ENCODE measurements around the gene PPM1H.
"Not testable (repeated sequence)": the region's sequence is repeated elsewhere in the genome, so short reads cannot be mapped to it uniquely, and the experiment has no call there.

Gene PPM1H

GRCh38 chr12:62947364-62947763 is 12.4 kb upstream of the PPM1H start:
- no peak for DNase-seq (ENCODE audit: low spot score)

- DNase-seq (ENCODE audit: low spot score) = no peak
These were observed 8.9 kb upstream of the PPM1H start for GRCh38 chr12:62943779-62944395.

DNA sequence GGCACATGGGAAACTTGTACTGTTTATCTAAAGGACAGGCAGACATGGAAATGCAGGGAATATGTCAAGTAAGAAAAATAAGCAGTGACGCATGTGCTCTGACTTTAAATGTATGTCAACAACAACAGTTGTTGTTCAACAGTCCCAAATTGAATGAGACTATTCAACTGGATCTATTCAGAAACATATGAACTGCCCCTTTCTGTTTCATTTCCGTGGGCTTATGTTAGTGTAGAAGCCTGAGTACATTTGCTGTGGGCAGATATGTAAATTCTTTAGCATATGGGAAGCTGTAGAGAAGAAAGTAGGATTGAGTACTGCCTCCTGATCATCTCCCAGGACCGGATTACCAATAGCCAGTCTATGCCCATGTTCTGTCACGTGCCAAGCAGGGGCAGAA is 7.4 kb upstream of the PPM1H start:
- DNase-seq (ENCODE audit: low spot score) = not testable (repeated sequence)

DNA sequence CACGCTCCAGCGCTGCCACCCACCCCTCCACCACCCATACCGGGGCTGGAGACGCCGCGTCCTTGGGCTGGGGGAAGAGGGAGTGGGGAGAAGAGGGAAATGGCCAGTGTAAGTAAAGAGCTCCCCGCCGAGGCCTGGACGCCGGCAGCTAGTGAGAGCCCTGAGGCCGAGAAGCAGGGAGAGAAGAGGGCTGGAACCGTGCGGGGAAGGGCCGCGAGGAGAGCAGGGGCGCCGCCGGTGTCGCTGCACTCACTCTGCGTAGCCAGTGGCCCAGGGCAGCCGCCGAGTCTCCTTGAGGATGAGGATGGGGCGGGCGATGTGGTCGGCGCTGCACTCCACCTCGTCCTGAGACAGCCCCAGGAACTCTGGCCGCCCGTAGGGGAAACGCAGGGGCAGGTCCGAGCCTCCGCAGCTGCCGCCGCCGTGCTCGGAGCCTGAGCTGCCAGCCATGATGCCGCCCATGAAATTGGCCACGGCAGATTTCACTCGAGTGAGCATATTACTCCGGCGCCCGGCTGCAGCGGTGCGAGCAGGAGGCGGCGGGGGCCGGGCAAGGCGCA is 631 bp downstream of the PPM1H start:
- DNase-seq (ENCODE audit: low spot score) = peak; percentile 66

DNA sequence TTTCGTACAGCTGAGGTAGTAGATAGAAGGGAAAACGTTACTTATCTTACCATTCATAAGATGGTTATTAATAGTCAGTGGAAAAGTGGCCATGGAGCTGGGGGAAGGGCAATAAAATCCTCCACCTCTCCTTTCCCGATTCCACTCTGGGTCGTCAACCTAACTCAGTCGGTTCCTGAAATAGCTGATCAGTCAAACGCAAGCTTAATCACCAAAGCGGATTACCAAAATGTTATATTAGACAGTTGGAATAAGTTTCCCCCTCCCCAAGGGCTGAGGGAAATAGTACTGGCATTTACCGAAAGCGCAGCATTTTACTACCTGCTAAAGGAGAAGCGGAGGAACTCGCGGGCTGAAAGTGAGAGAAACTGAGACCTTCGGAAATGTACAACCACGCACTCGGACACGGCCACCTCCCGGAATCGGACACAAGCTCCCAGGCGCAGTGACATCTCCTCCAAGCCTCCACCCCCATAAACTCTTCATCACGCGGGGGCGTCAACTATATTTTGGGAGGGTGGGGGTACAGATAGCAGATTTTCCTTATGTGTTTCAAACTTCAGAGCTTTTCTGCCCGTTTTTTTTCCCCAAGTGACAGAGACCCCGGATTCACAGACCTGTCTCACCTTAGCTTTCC is 1.2 kb downstream of the PPM1H start:
- DNase-seq (ENCODE audit: low spot score) = no peak

DNA sequence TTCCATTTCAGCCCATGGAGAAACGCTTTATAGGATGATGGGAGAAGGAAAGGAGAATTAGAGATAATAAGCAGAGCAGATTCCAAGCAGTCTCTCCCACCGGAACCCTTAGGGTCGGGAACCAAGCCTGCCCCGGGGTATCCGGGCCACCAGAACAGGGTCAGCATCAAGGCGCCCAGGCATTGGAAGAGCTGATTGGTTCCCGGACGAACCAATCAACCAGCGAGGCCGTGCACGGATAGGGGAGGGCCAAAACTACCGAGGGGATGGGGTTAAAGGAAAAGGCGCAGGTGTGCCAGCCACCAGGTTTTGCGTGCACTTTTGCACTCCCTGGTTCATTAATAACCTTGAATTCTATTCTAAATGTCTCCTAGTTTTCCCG is 1.7 kb downstream of the PPM1H start:
- DNase-seq (ENCODE audit: low spot score) = peak; percentile 83

- DNase-seq (ENCODE audit: low spot score) = no peak
These were observed 3.5 kb downstream of the PPM1H start for GRCh38 chr12:62931477-62931876.

DNA sequence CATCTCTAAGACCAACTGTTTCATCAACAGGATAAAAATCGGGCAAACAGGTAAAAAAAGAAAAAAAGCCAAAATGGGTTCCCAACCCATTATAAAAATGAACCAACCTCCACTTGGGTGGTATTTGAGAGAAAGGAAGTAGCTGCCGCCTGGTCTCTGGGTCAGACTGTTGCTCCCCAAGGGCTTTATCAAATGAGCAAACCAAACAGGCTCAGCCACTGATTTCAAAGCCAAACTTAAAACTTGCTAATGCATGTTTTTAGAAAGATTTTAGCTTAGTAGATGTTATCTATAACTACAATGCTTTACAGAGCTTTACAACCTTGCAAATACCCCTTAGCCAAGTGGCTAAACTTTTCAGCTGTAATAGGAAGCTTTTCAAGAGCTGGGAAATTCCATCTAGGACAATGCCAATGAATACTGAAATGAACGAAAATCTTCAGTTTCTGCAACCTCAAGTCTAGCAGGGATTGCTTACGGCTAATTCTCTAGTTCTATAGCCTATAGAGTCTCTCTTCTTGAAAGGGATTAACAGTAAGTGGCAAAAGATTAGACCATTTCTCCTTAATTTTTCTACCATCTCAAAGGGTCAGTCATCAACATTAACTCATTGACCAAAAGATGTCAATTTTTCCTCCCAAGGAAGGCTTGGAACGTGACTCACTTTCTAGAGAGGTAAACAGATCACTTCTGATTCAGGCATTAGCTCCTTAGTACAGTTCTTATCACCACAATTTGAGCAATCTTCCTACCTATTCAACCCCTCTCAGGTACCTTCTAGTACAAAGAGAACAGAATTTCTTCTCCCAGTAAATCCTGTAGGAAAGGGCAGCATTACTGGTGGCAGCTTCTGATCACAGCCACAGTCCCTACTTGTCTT is 4.2 kb downstream of the PPM1H start:
- no peak for DNase-seq (ENCODE audit: low spot score)

- no peak for DNase-seq (ENCODE audit: low spot score)
These were observed 6.3 kb downstream of the PPM1H start for GRCh38 chr12:62928632-62929031.

DNA sequence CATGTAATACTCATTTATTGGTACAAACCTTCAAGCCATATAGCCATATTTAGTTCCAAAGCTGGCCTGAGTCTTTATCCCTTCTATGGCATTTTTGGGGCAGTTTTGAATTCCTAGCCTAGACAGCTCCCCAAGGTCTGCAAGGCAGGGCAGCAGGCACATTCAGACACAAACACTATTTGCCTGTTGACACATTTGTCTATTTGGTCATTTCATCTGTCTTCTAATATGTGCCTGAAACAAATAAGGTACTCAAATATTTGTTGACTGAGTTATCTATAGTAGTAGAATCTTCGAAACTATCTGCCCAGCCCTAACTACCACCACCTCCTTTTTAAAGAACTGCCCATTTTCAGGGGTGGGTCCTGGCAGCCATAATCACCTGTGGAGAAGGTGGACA is 9.3 kb downstream of the PPM1H start:
- no peak for DNase-seq (ENCODE audit: low spot score)

GRCh38 chr12:62924084-62924483 is 10.9 kb downstream of the PPM1H start:
- DNase-seq (ENCODE audit: low spot score) = no peak

DNA sequence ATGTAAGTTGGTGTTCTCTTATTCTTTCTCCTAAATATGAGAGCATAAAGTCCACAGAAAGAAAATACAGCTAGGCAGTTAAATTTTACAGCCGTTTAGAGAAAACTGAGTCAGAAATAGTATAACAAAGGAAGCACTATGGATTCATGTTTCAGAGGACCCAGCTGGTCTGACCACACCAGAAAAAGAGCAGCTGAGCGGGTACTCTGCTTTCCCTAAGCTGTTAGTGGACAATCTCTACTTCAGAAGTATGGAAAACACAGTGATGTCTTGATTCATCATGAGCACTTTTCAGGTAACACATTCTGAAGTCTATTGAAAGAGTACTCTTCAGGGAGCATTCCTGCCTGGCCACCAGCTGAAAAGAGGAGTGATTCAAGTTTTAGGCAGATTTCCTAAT is 12.4 kb downstream of the PPM1H start:
- DNase-seq (ENCODE audit: low spot score) = no peak

DNA sequence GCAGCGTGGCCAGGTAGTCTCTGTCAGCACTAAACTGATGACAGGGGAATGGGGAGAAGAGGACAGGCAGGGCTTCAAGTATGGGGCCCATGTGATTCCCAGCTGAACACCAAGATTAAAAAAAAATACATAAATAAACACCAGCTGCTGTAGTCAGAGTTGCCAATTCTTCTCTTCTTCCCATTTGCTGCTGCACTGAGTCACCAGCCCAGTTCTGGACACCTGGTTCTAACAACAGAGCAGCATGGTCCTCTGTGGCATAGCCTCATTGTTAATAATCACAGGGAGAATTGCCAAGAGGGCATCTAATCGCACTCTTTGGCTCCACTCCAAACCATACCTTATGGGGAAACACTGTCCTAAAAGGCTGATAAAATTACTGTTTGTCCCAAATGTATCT is 15.1 kb downstream of the PPM1H start:
- no peak for DNase-seq (ENCODE audit: low spot score)

DNA sequence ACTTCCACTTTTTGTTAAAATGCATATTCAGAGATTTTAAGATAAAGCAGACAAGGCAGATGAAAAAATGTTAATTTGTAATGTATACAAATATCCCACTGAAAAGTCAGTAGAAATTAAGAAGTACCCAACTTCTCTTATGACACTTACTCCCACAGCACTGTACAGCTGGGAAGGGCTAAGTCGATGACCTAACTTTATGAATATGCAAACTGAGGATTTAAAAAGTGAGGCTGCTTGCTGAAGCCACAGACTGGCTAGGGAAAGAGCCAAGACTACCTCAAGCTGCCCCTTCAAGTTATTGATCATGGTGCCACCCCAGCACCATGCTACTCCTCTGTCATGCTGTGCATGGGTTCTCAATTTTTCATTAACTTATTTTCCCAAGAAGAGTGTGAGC is 17.0 kb downstream of the PPM1H start:
- no peak for DNase-seq (ENCODE audit: low spot score)

DNA sequence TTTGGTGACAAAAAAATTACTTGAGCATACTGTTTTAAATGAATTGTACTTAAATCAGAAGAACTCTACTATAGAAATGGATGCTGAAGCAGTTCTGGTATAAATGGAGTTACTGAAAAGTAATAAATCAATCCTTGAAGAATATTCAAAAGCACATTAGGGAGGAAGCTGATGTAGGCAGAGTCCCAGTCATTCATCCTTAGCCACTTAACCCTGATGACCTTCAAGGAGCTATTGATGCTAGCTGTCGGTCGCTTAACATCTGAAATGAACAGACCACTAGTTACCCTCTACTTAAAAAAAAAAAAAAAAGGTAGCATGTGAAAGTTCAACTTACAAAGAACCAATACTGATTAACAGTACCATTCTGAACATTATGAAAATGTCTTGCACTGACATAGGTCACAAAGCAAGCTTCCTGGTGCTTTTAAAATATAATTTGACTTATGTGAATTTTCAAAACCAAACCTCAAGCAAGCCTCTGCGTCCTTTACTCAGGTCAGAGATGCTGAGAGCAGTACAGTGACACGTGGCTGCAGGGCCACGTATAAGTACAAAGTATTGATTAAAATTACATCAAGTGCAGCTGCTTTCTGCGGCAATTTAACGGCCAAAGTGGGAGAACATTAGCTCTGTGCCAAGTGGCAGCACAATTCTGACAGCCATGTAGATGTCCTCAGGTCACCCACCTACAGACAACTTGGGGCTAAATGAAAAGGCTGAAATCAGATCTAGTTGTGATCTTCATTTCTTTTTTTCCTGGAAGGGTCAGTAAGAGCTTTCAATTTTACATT is 18.1 kb downstream of the PPM1H start:
- DNase-seq (ENCODE audit: low spot score) = no peak

GRCh38 chr12:62915204-62915529 is 19.8 kb downstream of the PPM1H start:
- DNase-seq (ENCODE audit: low spot score) = no peak

- DNase-seq (ENCODE audit: low spot score) = no peak
These were observed 20.3 kb downstream of the PPM1H start for GRCh38 chr12:62914443-62915203.

GRCh38 chr12:62913380-62913779 is 21.6 kb downstream of the PPM1H start:
- no peak for DNase-seq (ENCODE audit: low spot score)

GRCh38 chr12:62912644-62913043 is 22.3 kb downstream of the PPM1H start:
- DNase-seq (ENCODE audit: low spot score) = no peak

DNA sequence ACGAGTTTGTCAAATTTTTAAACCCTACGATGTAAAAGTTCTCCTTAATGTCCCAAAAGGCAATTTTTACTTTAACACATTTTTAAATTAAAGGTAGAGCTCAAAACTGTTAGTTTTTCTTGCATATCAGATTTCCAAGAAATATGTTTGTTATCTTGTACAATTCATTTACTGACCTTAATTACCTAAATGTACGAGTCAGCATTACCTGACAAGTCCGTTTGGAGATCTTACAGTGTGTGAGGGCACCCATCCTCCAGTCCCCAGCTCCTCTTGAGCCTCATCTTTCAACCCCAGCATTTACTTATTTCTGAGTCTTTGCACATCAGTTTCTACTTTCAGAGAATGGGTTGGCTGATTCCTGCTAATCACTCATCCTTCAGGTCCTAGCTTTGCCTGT is 23.7 kb downstream of the PPM1H start:
- no peak for DNase-seq (ENCODE audit: low spot score)

DNA sequence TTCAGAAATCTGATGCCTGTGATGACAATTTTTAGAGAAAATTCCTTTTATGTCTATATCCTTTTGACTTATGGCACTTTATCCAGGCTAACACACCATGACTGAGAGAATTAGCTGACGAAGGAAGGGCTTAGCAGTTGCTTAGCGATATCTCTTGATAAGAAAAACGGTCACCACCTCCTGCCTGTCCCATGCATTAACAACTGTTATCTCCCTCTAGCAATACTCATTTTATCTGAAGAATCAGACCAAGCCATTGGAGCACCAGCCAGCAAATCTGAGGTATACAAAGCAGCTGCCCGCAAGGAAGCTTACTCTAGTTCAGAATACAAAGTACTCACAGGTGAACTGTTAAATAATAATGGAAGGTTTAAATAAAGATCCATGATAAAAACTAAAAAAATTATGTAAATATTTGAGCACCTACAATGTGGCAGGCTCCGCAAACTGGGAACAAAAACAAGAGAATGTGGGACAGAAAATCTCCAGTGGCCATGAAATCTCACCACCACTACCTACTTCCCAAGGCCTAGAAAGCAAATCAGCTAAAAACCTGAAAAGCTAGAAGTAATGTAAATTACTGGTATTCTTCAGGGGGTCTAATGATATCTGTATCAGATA is 24.3 kb downstream of the PPM1H start:
- DNase-seq (ENCODE audit: low spot score) = no peak
